Hypothalamus (tissue), 51 donors: ENCODE data around the gene NEK9.
"Not testable (repeated sequence)": the region's sequence is repeated elsewhere in the genome, so short reads cannot be mapped to it uniquely, and the experiment has no call there.

Experiments used
- DNase-seq, 51 donors: peaks; one replicate each; lab custom pipeline; 2025; lab: John Stamatoyannopoulos, UW

The NEK9 gene

DNA sequence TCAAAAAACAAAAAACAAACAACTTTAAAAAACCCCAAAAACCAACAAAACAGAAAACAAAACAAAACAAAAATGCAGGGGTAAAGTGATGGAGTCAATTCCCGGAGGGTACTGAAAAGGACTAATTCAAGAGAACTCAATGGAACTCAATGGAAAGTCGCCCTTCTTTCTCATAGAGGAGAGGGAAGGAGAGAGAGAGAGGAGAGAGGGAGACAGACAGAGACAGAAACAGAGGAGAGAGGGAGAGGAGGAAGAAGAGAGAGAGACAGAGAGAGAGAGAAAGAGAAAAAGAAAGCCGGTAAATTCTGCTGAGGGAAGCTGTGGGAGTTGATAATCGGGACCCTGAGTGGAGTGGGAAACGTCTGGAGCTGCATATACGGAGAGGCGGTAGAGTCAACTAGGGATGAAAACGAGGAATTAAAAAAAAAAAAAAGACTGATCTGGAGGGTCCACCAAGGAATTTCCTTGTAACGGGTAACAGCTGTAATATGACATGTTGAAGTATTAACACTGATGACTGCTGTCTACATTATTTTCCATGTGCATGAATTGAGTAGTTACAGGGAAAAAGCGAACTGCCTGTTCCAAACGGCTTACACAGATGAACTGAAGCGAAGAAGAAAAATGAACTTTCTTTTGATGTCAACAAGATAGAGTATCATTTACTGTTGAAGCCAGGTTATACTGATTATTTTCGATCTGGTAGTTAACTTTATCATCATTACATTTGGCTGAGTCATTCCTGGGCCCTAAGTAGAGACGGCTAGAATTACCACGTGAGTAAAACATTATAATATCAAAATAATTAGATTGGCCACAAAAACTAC is 58.3 kb downstream of the NEK9 start:
- DNase-seq: peak in 1 of 51 donors; percentile 73

DNA sequence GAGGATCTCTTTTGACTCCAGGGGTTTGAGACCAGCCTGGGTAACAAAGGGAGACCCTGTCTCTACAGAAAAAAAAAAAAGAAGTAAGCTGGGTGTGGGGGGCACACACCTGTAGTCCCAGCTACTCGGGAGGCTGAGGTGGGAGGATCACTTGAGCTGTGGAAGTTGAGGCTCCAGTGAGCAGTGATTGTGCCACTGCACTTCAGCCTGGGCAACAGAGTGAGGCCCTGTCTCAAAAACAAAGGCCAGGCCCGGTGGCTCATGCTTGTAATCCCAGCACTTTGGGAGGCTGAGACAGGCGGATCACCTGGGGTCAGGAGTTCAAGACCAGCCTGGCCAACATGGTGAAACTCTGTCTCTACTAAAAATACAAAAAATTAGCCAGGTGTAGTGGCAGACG is 59.1 kb downstream of the NEK9 start:
- DNase-seq: not testable (repeated sequence)

GRCh38 chr14:75067212-75067611 is 59.6 kb downstream of the NEK9 start:
- no peak for DNase-seq

DNA sequence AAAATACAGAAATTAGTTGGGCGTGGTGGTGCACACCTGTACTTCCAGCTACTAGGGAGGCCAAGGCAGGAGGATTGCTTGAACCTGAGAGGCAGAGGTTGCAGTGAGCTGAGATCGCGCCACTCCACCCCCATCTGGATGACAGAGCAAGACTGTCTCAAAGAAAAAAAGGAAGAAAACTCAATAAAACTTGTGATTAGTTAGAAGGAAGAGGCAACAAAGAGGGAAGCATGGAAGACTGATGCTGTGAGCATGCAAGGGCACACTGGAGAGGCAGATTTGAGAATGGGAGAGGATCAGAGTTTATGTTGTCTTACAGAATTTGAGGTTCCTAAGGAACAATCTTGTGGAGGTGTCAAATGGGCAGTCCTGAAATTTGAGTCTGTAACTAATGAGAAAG is 60.2 kb downstream of the NEK9 start:
- DNase-seq: no peak

DNA sequence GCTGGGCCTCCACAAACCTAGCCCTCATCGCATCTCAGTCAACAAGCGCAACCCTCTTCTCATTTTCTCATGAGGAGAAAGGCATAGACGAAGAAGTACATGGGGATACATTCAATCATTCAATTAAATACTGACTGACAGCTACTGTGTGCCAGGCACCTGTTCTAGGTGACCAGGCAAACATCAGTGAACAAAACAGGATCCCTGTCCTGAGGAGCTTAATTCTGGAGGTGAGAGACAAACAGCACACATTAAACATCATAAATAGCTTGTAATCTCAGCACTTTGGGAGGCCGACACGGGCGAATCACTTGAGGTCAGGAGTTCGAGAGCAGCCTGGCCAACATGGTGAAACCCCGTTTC is 62.7 kb downstream of the NEK9 start:
- no peak for DNase-seq

GRCh38 chr14:75063491-75064204 is 63.2 kb downstream of the NEK9 start, which contains the start of gene ACYP1:
Gene ACYP1, minus strand, starts transcription at chr14:75064024. Its CDS starts 471 bp downstream, at chr14:75063553.
- peak; percentile 32 to 94 (median 84) for DNase-seq

DNA sequence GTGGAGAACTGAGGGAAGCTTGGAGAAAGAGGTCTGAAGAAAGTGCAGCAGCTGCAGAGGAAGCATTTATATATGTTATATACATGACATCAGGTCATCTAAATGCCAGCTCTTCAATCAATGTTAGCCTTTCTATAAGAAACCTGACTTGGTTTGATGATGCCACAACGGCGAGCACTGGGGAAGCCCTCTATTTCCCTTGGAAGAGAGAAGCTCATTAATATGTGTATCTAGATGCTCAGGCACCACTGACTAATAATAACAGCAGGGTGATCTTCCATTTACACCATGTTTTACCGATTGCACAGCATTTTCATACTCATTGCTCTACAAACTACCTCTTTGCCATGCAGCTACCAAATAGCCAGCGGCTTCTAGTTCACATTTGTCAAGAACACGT is 63.8 kb downstream of the NEK9 start:
- DNase-seq: no peak

- DNase-seq: no peak
Observed at GRCh38 chr14:75060420-75060819, 66.4 kb downstream of the NEK9 start.

DNA sequence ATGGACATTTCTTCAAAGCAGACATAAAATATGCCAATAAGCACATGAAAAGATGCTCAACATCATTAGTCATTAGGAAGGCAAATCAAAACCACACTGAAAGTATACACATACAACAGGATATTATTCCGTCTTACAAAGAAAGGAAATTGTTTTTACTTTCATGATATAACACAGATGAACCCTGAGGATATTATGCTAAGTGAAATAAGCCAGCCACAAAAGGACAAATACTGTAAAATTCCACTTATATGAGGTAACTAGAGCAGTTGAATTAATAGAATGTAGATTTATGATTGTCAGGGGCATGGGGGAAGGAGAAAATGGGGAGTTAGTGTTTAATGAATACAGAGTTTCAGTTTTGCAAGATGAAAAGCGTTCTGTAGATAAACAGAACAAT is 67.2 kb downstream of the NEK9 start:
- no peak for DNase-seq

- DNase-seq: no peak
Observed at GRCh38 chr14:75054421-75054820, 72.4 kb downstream of the NEK9 start.

DNA sequence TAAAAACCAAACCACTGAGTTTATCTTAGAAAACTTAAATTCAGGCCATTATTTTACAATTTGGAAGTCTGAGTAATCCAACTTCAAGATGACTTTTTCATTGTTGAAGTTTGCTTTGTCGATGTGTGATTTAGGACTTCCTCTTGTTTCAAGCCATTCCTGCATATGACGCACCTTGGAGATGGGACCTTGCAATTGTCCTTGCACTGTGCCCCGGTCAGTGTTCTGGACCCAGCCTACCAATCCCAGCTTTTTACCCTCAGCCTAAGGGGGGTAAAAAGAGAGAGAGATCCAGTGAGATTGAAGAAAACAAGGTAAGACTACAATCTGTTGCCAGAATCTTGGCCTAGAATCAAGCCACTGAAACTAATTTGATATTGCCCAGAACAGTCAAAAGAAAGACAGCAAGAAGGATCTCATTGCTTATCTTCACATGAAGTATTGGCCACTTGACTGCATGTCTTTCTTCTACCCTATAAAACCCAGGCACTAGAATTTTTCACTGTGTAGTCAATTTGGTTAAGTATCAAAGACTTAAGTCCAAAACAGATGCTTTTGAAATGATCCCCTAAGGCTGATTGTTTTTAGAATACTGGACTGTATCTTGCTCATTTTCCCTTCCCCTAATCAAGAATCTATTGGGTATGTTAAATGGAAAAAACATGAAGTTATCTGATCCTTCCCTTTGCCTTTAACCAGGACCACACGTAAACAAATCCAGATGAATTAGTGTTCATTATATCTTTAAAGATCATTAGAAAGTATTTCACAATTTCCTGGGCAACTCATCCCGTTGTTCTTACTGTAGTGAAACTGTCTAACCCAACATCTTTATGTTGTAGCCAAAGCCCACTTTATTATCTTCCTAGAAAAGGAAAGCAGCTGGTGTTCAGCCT is 73.2 kb downstream of the NEK9 start:
- DNase-seq: no peak

DNA sequence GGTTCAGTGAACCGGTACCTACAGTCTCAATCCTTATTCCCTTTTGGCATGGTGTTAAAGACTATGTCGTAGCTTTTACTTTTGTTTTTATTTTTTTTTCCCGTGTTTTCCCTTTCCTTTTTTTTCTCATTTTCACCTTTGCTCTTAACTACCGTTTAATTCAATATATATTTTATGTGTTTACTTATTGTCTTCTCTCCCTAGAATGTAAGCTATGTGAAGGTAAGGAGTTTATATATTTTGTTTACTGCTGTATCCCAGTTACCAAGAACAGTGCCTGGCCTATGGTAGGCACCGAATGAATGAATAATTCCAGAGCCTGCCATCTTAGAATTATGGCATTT is 75.3 kb downstream of the NEK9 start:
- no peak for DNase-seq

DNA sequence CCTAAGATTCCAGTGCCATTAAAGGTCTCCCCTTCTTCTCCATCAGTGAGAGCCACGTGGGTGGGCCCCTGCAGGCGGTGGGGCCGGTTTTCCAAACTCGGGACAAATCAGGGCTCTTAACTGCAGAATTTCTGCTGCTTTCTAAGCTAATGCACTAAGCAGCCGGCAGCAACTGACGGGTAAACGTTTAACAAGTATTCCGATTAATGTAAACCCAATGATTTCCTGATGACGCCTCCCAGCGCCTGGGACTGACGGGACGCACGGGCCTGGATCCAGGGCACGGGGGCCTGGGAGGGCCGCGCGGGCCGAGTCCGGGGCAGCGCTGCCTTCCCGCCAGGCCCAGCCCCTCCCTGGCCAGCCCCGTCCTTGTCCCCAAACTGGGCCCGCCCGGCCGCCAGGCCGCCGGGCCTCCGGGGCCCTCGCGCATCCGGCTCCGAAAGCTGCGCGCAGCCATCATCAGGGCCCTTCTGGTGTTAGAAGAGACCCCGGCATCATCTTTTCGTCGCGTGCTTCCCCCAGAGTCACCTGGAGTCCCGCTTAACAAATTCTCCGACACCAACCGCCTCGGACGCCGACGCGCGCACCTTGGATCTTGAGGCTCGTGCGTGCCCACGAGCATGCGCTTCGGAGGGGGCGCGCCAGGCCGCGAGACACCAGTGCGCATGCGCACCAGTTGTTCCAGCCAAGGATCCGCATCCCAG is 75.8 kb downstream of the NEK9 start, which contains the start of gene MLH3:
Gene MLH3 (minus strand): TSS at position 616 of the 704 bp plus-strand sequence. CDS start 1,812 bp downstream, outside the sequence.
- peak in 49 of 51 donors; percentile 18 to 89 (median 65) for DNase-seq

DNA sequence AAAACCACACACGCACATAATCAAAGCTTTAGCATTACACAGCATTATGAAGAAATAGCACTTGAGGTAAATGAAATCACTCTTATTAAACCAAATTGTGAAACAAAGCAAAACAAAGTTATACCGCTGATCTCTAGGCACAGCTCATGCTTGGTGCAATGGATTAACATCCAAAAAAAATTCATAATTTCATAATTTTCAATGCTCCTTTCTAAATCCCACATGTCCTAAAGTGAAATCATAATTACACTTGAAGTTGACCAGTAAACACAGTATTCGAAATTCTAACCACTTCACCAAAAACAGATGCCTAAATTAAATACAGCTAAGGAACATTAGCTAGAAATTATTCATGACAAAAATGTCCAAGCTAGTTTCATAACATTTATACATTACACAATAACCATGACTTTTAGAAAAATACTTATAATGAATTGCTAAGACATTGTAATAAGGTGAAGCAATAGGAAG is 77.1 kb downstream of the NEK9 start:
- DNase-seq: no peak

GRCh38 chr14:75049136-75049535 is 77.7 kb downstream of the NEK9 start:
- peak in 7 of 51 donors; percentile 4 to 49 (median 12) for DNase-seq

DNA sequence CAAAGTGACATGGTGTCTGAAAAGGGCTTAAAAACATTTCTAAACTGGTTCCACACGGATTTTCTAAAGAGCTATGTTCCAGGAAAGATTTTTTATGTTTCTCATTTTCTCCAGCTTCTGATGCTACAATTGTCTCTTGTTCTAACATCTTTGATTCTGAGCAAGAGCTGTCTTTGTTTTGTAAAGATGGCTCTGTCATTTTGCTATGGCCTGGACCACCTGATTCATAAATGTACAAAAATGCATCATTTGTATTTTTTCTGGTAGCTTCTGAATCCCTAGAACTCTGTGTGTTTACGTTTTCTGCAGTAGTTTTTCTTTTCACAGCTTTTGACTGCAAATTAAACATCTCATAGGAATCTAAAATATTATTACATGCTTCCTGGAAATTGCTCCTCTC is 78.7 kb downstream of the NEK9 start:
- peak in 1 of 51 donors; percentile 48 for DNase-seq

DNA sequence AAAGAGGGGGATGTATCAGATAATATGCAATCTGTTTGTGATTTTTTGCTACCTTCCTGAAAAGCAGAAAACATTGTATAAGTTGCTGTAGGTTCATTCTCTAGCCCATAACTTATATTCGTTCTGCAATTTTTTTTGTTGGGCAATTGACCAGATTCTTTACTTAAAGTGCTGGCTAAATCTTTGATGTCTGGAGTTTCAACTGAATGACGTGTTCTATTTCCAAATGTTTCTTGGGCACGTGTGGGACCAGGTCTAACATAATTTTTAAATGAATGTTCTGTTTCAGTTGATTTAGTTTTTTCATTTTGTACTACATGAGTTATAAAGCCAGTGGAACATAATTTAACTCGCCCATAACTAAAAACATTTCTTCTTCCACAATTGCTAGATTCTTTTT is 79.3 kb downstream of the NEK9 start:
- no peak for DNase-seq

- no peak for DNase-seq
Observed at GRCh38 chr14:75046899-75047298, 79.9 kb downstream of the NEK9 start.

- DNase-seq: no peak
Observed at GRCh38 chr14:75046275-75046674, 80.6 kb downstream of the NEK9 start.

- no peak for DNase-seq
Observed at GRCh38 chr14:75044752-75045151, 82.1 kb downstream of the NEK9 start.
